NCI-H1105 treated with DMSO at 0.1 percent for 48 hours (cell line): ENCODE measurements around the gene GLB1L3.

Source experiments
- DNase-seq: peaks from one replicate; lab custom pipeline; 2025; lab: John Stamatoyannopoulos, UW

The GLB1L3 gene

DNA sequence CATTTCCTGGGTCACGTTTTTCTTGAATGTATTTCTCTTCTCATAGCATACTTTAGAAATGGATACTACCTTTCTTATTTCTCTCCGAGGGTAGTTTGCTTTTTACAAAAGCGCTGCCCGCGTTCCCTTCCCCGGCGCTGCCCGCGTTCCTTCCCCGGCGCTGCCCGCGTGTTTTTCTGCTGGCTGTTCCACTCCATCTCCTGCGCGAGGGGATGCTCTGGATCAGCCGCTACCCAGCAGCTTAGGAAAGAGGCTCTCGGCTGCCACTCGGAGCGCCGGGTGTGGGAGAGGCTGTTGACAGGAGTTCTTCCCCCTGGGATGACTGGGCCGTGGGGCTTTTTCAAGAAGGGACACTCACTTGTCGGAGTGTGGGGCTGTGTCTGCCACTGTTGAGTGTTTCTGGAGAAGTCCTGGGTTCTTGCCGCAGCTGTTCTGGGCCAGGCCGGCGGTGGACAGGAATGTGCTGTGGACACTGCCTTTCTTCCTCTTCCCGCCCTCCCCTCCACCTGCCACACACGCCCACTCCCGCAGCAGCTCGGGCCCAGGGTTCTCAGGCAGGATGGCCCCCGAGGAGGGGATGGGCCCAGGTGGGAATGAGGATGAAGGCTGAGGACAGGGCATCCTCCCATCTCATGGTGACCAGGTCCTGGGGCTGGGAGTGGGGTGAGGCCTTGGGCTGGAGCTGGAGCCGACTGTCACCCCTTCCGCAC is 86.2 kb downstream of the GLB1L3 start:
- no peak for DNase-seq

DNA sequence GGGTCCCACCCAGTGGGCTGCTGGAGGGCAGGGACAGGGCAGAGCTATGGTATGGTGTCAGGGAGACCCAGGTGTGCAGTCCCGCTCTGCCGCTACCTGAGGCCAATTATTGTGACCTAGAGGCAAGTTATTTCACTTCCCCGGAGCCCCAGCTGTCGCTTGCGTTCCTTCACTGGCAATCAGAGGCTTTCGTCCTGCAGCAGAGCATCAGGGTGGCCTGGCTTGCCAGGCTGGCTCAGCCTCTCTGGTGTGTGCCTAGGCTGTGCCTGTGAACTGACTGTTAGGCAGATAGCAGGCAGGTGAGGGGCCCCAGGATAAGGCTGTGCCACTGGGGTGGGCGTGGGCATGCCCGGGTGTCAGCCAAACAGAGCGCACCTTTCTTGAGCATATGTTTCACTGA is 87.0 kb downstream of the GLB1L3 start:
- DNase-seq = no peak

DNA sequence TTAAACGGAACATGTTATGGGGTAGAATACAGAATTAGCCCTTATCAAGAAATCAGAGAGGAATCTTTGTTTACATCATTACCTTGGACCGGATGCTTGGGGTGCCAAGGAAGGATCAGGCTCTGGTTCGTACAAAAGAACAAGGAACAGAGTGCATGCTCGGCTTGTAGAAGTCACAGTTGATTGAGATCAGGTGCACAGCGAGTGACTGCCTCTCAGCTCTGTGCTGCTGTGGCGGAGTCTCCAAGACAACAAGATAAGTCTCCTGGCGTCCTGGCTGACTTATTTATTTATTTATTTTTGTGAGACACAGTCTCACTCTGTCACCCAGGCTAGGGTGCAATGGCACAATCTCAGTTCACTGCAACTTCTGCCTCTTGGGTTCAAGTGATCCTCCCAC is 87.4 kb downstream of the GLB1L3 start:
- no peak for DNase-seq

DNA sequence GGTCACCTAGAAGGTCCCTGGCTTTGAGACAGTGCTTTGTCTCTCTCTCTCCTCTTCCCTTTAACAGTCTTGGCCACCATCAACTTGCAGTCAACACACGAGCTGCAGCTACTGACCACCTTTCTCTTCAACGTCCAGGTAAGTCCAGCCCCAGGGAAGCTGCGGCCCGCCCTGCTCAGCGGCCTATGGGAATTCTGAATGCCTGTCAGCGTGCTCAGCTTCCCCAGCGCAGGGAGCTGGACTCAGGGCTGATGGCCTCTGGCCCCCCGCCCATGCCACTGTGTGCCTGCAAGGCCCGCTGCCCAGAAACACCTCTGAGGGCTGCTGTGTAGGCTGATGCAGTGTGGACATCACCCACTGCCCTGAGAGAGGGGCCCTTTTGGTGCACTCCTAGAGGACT is 88.1 kb downstream of the GLB1L3 start:
- no peak for DNase-seq

DNA sequence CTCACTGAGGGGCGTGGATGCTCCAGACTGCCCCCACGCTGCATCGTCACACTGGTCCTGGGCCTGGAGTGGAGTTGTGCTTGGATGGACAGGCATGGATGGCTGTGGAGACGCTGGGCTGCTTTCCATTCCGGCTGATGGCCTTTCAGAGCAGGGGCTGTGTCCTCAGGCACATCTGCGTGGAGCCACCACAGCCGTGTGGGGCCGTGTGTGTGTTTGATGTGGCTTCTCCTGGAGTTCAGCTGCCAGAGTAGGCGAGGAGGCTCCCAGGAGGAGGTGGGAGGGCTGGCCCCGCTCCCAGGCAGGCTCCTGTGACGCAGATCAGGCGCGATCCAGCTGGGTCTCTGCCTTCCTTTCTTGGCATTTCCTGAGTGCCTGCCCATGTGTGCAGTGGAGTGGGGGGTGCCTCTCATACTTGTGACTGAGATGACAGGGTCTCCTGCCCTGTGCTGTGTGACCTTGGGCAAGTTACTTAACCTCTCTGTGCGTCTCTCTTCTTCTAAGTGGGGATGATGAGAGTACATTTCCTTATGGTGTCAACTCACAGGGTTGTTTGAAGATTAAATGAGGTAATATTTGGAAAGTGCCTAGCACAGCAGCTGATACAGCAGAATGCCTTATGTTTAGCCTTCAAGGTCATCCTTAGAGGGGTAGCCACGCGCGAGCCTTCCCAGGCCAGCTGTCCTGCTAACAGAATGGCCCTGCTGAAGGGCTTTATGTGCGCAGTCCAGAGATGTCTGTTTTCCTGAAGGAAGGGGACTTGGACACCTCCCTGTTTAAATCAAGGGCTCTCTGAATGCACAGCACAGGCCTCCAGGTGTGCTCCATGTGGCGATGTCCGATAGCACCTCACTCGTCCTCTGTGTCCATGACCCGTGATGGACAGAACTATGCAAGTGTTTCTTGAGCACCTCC is 89.1 kb downstream of the GLB1L3 start:
- DNase-seq = no peak

DNA sequence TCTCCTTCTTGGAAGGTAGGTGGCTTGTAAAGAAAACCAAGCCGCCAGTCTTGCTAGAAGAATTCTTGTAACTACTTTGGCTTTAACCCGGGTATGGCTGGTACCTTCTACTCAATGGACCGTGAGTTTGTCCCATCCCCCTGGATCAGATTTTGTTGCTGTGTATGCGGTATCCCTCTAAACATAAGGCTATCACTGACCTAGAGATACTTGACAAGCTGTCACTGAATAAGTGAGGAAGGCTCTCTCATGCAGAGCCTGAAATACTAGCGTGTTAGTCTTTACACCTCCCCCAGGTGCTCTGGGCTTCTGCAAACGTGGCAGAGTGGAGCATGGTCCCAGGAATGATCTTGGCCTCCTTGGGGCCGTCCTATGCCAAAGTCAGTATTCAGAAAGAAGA is 90.1 kb downstream of the GLB1L3 start:
- no peak for DNase-seq

DNA sequence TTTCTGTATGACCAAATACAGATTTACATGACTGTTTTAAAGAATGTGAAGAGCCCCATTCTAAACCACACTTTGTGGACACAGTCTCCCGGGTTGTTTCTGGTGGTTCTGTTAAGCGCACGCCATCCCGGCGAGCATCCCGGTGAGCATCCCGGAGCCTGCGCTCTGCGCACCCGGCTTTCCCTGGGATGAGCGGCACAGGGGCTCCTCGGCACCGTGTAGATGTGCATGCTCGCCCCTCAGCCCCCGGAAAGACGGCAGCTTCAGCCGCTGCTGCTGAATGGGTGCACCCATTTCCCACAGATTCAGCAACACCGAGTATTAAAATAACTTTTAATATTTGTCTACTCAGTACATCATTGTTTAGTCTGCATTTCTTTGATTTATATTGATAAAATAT is 91.6 kb downstream of the GLB1L3 start:
- DNase-seq = no peak
